GM19328 (cell line): Measurements from ENCODE around the gene AP1M2.
A peak's percentile ranks its signal among the peaks of the same experiment; 100 is the strongest.
"Not testable (repeated sequence)": the region's sequence is repeated elsewhere in the genome, so short reads cannot be mapped to it uniquely, and the experiment has no call there.

Source experiments
- ATAC-seq: cut with Tn5 transposase; IDR thresholded peaks from one replicate; pipeline ENCODE4 v1.9.1; 2021; ENCODE audit warnings: mild to moderate bottlenecking, moderate library complexity; ENCODE audit not compliant: unreplicated experiment

Gene AP1M2

GRCh38 chr19:10565567-10566407 lies 21.3 kb downstream of the AP1M2 start, which contains the start of gene KRI1:
KRI1 (minus strand) TSS chr19:10566010; CDS start chr19:10565999, 11 bp downstream.
- ATAC-seq = peak; percentile 52

GRCh38 chr19:10565028-10565566 lies 22.0 kb downstream of the AP1M2 start:
- ATAC-seq = no peak

GRCh38 chr19:10562609-10563008 lies 24.5 kb downstream of the AP1M2 start:
- ATAC-seq = no peak

GRCh38 chr19:10560154-10560553 lies 27.0 kb downstream of the AP1M2 start:
- no peak for ATAC-seq

- ATAC-seq = no peak
Measured at GRCh38 chr19:10557603-10558197, 29.4 kb downstream of the AP1M2 start.

GRCh38 chr19:10555610-10555973 lies 31.5 kb downstream of the AP1M2 start:
- ATAC-seq = no peak

GRCh38 chr19:10554760-10555609 lies 32.1 kb downstream of the AP1M2 start:
- ATAC-seq = no peak

GRCh38 chr19:10553943-10554381 lies 33.1 kb downstream of the AP1M2 start:
- ATAC-seq = peak; percentile 60

- no peak for ATAC-seq
Measured at GRCh38 chr19:10553087-10553667, 33.9 kb downstream of the AP1M2 start.

- ATAC-seq = no peak
Measured at GRCh38 chr19:10552510-10553053, 34.5 kb downstream of the AP1M2 start.

- ATAC-seq = no peak
Measured at GRCh38 chr19:10551698-10552301, 35.3 kb downstream of the AP1M2 start.

- ATAC-seq = not testable (repeated sequence)
Measured at GRCh38 chr19:10551006-10551405, 36.1 kb downstream of the AP1M2 start.

GRCh38 chr19:10550336-10550735 lies 36.8 kb downstream of the AP1M2 start:
- no peak for ATAC-seq

- no peak for ATAC-seq
Measured at GRCh38 chr19:10549733-10550132, 37.4 kb downstream of the AP1M2 start.

- no peak for ATAC-seq
Measured at GRCh38 chr19:10548746-10549276, 38.3 kb downstream of the AP1M2 start.

- no peak for ATAC-seq
Measured at GRCh38 chr19:10546817-10547216, 40.3 kb downstream of the AP1M2 start.

GRCh38 chr19:10544753-10545251 lies 42.3 kb downstream of the AP1M2 start:
- ATAC-seq = no peak

GRCh38 chr19:10544242-10544752 lies 42.8 kb downstream of the AP1M2 start:
- no peak for ATAC-seq
